SKM-1 treated with dmso at 0.1 percent for 144 hours (cell line): ENCODE results near the gene ACSL3.

Source experiments
- DNase-seq: peaks from one replicate; lab custom pipeline; 2025; ENCODE audit not compliant: unreplicated experiment; lab: John Stamatoyannopoulos, UW

The ACSL3 gene

DNA sequence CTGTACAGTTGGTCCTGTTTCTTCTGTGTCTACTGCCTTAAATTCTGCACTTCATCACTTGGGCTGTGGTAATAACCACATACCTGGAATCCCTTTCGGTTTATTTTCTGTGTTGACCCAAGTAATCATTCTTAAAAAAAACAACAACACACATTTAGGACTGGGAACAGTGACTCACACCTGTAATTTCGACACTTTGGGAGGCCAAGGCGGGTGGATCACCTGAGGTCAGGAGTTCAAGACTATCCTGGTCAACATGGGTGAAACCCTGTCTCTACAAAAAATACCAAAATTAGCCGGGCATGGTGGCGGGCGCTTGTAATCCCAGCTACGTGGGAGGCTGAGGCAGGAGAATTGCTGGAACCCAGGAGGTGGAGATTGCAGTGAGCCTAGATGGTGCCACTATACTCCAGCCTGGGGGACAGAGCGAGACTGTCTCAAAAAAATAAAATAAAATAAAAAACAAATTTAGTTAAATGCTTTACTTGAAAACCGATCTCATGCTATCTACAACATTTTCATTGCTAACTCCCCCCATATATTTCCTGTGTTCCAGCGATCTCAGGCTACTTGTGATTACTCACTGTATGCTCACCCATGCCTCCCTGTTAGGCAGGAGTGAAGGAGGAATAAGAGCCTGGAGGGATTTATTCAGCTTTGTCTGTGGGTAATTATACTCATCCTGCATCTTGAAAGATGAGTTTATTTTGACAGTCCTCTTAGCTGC lies 18.2 kb downstream of the ACSL3 start:
- no peak for DNase-seq

DNA sequence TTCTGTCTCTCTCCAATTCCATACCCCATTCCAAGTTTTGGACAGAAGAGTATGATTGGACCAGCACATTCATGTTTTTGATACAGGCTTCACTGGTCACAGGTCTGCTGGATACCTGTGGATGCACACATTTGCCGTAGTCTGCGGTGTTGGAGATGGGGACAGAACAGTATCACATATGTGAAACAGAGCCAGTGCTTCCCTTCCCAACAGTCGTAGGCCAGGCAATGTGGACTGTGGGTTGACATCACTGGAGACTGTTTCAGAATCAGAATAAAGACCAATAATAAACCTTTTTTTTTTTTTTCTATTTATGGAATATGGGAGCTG lies 18.7 kb downstream of the ACSL3 start:
- DNase-seq, result no peak

DNA sequence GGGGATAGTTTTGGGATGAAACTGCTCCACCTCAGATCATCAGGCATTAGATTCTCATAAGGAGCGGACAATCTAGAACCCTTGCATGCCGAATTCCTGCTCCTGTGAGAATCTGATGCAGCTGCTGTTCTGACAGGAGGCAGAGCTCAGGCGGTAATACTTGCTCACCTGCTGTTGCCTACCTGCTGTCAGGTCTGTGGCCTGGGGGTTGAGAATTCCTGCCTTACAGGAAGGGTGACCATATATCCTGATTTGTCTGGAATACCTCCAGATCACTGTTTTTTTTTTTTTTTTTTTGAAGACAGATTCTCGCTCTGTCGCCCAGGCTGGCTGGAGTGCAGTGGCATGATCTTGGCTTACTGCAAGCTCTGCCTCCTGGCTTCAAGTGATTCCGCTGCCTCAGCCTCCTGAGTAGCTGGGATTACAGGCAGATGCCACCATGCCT lies 21.7 kb downstream of the ACSL3 start:
- DNase-seq, result no peak

DNA sequence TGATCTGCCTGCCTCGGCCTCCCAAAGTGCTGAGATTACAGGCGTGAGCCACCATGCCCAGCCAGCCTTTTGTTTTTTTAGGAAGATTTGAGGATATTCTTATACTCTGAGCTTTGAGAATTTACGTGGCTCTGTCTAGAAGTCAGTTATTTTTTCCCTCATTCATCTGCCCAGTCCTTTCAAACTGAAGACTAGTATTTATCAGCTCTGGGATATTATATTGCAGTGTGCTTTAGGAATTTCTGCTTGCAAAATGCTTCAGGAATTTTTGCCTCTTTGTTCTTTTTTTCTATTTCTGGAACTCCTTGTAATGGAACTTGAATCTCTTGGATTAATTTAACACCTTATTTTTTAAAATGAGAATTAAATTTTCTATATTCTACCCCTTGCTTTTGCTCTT lies 22.6 kb downstream of the ACSL3 start:
- DNase-seq, result no peak

DNA sequence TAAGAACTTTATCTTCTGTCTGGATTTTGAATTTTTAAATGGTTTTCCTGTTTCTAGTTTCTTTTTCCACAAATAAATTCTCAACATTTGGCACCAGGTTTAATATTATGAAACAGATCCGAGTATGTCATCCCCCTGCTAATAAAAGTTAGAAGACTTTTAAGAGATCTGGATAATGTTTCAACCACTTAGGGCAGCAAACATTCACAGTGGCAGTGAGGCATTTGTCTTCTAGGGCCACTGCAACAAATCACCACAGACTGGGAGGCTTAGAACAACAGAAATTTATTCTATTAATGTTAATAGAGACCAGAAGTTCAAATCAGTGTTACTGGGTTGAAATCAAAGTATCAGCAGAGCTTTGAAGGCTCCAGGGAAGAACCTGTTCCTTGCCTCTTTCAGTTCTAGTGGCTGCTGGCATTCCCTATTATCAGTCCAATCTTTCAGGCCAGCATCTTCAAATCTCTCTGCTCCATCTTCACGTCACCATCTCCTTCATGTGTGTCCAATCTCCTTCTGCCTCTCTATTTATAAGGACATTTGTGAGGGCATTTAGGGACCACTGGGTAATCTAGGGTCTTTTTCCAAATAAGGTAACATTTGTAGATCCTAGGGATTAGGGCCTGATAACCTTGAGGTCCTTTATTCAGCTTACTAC lies 23.4 kb downstream of the ACSL3 start:
- DNase-seq, result no peak

DNA sequence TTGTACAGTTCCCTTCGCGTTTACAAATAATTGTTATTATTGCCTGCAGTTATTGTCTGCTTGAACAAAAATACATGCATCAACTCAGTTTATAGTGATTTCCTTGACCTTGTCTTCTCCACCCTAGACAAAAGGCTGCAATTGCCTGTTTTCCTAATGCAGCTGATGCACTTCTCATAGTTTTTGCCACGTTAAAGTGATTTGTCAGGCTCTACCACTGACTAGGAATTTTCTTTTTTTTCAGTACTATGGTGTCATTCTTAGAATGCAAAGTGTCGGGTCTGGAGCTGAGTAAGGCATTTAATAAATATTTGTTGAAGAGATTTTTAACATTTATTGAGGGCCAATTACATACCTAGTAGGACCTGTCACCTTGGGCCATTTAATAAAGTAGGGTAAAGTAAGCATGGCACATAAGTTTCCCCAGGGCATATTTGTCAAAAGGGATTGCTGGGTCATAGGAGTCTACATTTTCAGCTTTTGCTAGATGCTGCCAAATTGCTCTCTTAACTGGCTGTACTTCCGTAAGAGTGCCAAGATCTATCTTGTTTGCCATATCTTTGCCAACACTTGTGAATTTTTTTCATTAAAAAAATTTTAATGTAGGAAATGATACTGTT lies 24.1 kb downstream of the ACSL3 start:
- DNase-seq, result no peak

DNA sequence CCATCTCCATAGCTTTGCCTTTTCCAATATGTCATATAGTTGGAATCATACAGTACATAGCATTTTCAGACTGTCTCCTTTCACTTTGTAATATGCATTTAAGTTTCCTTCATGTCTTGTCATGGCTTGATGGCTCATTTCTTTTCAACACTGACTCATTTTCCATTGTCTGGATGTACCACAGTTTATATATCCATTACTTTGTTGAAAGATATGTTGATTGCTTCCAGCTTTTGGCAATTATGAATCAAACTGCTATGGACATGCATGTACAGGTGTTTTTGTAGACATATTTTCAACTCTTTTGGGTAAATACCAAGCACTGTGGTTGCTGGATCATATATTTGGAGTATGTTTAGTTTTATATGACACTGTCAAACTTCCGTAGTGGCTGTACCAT lies 26.3 kb downstream of the ACSL3 start:
- no peak for DNase-seq

DNA sequence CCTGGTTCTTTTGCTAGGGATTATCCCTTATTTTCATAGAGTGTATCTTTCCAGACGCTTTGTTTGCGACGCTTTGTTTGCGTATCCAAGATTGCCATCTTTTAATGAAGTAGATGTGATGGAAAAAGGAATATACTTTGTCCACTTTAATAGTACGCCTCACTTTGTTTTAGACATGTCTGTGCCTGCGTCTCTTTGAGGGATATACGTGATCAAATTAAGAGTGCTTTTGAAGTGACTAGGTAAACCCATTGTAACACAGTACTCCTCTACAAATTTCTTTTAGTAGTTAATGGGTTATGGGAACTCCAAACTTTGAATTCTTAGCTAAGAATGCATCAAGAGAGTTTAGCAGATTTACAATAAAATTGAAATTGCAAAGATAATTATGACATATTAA lies 27.9 kb downstream of the ACSL3 start:
- no peak for DNase-seq

DNA sequence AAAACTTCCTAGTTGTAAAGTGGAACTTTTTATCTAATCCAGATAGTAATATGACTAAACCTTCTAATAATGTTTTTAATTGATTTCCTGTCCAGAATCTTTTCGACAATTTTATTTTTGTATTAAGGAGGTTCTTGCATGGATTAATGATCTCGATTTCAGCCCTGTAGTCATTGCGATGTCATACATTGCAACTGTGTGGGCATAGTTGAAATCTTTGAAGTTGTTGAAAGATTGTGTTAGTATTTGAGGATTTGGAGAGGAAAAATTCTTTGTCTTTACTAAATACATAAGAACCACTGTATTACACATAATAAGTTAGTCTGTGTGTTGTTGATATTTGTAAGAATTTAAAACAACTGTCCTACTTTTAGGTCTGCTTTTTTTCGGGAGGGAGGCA lies 31.1 kb downstream of the ACSL3 start:
- DNase-seq, result no peak

DNA sequence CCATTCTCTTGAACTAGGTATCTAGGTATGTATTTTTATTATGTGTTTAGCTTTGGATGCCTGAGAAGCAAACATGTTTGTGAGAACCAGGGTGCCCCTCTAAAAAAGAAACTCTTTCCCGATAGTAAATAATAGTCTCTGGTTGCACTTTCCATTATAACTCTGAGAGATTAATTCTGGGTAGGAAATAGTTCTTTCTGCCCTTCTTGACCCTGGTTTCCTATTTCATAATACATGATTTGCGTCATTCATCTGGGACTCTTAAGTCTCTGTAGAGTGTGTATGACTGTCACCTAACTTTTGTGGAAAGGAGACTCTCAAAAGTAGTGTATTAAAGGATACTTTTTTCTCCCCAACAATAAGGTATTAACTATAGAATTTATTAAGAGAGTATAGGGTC lies 31.5 kb downstream of the ACSL3 start:
- peak; percentile 54 for DNase-seq

DNA sequence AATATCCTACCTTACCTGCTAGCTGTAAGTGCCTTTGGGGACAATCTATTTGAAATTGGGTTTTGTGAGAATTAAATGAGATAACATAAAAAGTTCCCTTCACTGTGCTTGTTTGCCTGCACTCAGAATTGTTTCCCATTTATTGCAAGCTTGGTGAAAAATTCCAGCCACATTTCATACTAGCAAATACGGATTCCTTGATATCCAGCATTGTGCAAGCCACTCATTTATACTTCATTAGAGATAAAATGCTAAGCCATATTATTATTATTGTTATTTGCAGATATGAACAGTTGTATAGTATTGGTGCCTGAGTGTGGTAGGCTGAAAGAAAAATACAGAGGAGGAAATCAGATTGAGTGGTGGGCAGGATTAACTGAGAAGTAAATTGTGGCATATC lies 31.9 kb downstream of the ACSL3 start:
- DNase-seq, result no peak

DNA sequence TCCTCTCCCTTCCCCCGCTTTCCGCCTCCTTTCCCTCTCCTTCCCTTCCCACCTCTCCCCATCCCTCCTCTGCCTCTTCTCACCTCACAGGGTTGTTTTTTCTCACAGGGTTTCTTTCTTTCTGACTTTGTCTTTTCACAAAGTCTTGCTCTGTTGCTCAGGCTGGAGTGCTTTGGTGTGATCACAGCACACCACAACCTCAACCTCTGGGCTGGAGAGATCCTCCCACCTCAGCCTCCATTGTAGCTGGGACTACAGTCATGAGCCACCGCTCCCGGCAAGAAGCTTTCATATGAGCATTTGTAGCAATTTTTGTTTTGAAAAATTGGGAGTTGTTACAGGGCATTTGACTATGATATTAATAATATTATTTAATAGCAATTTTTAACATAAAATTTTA lies 32.9 kb downstream of the ACSL3 start:
- DNase-seq, result no peak

DNA sequence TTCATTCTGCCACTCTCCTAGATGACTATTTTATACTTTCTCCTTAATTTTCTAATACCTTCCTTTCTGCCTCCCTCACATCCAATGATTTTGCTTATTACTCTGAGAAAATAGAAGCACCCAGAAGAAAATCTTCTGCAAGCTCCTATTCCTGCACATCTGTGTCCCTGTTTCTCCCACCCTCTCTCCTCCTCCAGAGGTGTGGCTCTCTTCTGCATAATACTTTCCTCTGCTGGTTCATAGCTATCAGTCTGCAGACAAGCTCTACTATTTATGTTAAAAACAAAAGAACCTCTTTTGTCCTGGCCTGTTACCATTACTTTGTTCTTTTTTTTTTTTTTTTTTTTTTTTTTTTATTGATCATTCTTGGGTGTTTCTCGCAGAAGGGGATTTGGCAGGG lies 34.3 kb downstream of the ACSL3 start:
- DNase-seq, result no peak

DNA sequence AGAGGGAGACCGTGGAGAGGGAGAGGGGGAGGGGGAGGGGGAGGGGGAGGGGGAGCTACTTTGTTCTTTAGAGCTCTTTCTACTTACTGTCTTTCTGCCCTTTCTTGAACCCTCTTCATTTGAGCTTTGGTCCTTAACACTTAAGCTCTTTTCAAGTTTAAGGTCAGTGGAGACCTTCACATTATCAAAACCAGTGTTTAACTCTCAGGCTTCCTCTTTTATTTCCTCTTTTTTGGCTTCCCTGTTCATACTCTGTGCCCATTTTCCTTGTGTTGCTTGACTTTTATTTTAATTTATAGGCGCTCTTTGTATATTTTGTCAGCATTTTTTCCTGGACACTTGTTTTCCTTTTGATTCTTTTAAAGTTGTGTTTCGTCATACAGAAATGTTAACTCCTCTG lies 37.1 kb downstream of the ACSL3 start:
- peak; percentile 61 for DNase-seq

DNA sequence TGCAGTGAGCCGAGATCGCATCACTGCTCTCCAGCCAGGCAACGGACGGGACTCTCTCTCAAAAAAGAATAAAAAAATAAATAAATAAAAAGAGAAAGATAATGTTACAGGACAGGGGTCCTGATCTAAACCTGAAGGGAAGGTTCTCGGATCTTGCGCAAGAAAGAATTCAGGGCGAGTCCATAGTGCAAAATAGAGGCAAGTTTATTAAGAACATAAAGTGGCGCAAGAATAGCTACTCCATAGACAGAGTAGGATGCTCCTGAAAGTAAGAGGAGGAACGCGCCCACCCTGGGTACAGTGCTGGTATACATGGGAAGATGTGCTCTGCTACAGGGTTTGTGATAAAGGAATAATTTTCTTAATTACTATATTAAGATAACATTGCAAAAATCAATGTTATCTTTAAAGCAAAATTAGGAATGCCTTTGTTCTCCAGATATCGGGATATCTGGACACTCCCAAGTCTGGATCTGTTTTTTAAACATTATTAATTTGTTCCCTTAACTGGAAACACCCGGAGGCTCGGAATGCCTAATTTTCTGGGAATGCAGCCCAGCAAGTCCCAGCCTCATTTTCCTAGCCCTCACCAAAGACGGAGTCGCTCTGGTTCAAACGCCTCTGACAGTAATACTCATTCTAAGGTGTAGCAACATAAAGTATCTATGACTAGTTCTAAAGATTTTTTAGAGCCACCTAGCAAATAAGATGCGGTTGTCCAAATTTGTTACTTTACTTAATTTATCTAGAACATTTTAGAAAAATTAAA lies 38.8 kb downstream of the ACSL3 start:
- DNase-seq, result no peak

DNA sequence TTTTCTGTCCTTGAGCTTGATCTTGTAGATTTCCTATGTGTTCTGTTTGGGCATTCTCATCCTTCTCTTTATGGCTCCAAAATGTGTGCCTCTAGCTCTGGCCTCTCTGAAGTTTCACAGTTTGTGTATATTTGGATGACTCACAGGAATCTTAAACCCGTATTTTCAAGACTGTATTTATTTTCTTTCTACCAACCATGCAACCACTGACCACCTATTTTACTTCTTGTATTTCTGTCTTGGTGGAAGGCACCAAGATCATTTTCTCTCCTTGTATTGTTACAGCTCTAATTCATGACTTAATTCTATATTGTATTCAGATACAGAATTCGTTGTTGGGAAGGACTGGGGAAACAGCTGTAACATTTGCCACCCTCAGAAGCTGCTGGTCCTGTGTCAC lies 39.5 kb downstream of the ACSL3 start:
- DNase-seq, result no peak

DNA sequence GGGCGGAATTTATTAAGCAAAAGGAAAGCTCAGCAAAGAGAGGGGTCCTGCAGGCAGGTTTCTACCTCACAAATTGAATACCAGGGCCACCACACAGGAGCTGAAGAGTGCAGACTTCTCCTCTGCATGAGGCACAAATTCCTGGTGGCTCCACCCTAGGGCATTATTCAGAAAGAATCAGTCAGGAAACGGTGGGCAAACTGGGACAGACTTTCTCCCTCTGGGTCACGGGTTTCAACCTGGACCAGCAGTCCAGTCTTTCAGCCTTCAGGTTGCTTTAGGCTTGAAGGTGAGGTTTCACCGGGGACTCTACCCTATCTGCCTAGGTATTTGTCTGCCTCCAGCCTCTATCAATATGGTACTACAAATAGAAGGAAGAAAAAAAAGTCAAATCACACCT lies 41.8 kb downstream of the ACSL3 start:
- no peak for DNase-seq

DNA sequence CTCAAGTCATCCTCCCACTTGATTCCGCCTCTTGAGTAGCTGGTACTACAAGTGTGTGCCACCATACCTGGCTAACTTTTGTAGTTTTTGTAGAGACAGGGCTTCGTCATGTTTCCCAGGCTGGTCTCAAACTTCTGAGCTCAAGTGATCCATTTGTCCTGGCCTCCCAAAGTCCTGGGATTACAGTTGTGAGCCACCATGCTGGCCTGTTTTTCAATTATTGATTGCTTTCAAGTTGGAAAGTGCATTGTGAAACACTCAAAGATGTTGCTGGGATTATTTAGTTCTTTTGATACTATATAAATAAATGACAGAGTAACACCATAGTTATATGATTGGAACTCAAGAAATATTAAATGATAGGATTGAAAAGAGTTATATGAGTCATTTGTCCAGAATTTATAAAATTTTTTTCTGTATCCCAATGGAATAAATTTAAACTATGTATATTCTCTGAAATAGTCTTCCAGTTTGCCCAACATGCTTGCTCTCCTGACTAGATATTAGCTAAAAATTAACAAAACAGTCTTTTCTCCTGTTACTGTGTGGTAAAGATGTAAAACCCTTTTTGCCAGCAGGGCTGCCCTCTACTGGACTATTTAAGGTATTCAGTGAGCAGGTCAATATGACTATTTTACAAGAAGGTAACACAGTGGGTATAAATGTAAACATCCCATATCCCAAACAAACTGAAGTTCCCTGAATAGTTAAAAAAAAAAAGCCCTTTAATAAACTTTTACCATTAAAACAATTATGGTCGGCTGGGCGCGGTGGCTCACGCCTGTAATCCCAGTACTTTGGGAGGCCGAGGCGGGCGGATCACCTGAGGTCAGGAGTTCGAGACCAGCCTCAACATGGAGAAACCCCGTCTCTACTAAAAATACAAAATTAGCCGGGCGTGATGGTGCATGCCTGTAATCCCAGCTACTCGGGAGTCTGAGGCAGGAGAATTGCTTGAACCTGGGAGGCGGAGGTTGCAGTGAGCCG lies 42.7 kb downstream of the ACSL3 start:
- DNase-seq, result peak; percentile 62

DNA sequence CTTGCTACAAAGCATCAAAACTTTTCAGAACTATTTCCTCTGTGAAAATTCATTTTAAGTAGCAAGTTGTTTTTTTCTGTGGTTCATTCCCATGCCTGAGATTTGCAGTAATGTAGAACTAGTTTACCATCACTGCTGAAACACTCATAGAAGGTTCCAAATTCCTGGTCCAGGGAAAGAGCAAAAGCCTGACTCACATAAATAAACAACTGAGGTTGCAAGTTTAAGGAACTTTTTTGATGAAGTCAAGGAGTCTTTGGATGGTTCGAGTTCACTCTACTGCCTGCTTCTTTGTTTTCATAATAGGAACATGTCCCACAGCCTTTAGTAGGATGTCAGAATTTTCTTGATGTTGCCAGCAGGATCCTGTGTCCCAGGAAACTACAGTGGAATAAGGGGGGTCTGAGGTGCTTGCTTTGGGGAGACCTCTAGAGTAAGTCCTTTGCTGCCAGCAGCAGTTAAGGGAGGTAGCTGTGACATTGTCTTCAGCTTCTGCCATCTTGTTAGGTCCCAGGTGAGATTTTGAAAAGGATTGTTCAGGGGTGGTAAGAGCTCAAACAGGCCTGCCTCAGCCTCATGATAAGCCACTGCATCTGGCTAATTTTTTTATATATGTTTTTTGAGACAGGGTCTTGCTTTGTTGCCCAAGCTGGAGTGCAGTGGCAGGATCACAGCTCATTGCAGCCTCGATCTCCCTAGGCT lies 43.9 kb downstream of the ACSL3 start:
- no peak for DNase-seq

DNA sequence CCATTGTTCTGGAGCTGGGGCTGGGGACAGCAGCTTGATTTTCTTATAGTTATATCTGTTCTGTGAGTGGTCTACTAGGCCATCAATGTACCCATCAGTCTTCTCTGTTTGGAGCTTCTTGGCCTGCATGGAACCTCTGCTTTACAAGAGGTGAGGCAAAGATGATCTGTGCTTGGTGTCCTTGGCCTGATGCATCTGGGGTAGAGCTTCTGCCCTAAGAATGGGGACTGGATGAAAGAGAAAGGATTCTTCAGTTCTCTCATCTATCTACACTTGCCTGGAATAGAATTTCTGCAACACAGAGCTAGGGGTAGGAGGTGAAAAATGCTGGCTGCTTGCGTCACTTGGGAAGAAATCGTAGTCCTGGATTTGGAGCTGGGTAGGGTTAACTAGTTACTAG lies 46.2 kb downstream of the ACSL3 start:
- DNase-seq, result no peak
